PC-9 (cell line): Measurements from ENCODE around the gene KDM3B. TPM values are rescaled to one million over a fixed set of nuclear protein-coding genes. Genes with fewer than 3 reads are reported as not detected.

Source experiments
- BruUV-seq: library from RNA; stranded (reverse); fragments of 400-500 nt; replicated peaks from 2 replicates; lab custom pipeline; 2021; lab: Mats Ljungman, UMichigan
- CTCF ChIA-PET: fragments of 300-600 bp; sonication (Branson Sonifier 250); formaldehyde crosslinking; loops from one replicate; lab custom pipeline; 2022; ENCODE audit warnings: antibody characterized with exemption; lab: Charles Lee
- POLR2A ChIA-PET: fragments of 300-600 bp; sonication (Branson Sonifier 250); formaldehyde crosslinking; loops from one replicate; lab custom pipeline; 2022; ENCODE audit warnings: antibody characterized with exemption; ENCODE audit not compliant: unreplicated experiment; lab: Charles Lee
- DNase-seq, 2 experiments: peaks; one replicate each; pipeline versions ENCODE4 v3.0.0 to v3.0.0-alpha.2; 2015 to 2022; ENCODE audit warnings: mixed read lengths in 1 of 2
- H2AFZ ChIP-seq: fragments of 200-600 bp; sonication (generic); 2 replicates; pipeline ENCODE4 v1.8.1; 2017; ENCODE audit warnings: antibody characterized with exemption
- H3F3A ChIP-seq: fragments of 200-600 bp; sonication (generic); 2 replicates; pipeline ENCODE4 v1.8.1; 2017; ENCODE audit warnings: antibody characterized with exemption, mild to moderate bottlenecking, low read depth; ENCODE audit not compliant: insufficient read depth
- H3K27ac ChIP-seq: fragments of 200-600 bp; sonication (generic); 2 replicates; pipeline ENCODE4 v1.6.1; 2016; ENCODE audit warnings: mixed run types
- H3K27me3 ChIP-seq: fragments of 200-600 bp; sonication (generic); 2 replicates; pipeline ENCODE4 v1.6.1; 2016; ENCODE audit warnings: low read depth, mixed run types; ENCODE audit not compliant: insufficient read depth
- H3K36me3 ChIP-seq: fragments of 200-600 bp; sonication (generic); 2 replicates; pipeline ENCODE4 v1.6.1; 2016; ENCODE audit warnings: low read depth, mixed run types
- H3K4me1 ChIP-seq: fragments of 200-600 bp; sonication (generic); replicated peaks from 2 replicates; pipeline ENCODE4 v1.6.1; 2016; ENCODE audit warnings: mixed run types; ENCODE audit not compliant: insufficient read depth
- H3K4me2 ChIP-seq: fragments of 200-600 bp; sonication (generic); 2 replicates; pipeline ENCODE4 v1.6.1; 2017; ENCODE audit warnings: mixed run types
- H3K4me3 ChIP-seq: fragments of 200-600 bp; sonication (generic); 2 replicates; pipeline ENCODE4 v1.6.1; 2016; ENCODE audit warnings: mixed run types
- H3K79me2 ChIP-seq: fragments of 200-600 bp; sonication (generic); 2 replicates; pipeline ENCODE4 v1.6.1; 2017; ENCODE audit warnings: low read depth, mixed run types
- H3K9me2 ChIP-seq: fragments of 200-600 bp; sonication (generic); 2 replicates; pipeline ENCODE4 v1.8.1; 2017; ENCODE audit warnings: mild to moderate bottlenecking; ENCODE audit not compliant: insufficient read depth
- H3K9me3 ChIP-seq: fragments of 200-600 bp; sonication (generic); 2 replicates; pipeline ENCODE4 v1.8.1; 2016; ENCODE audit warnings: low read depth; ENCODE audit not compliant: insufficient read depth
- H4K20me1 ChIP-seq: fragments of 200-600 bp; sonication (generic); 2 replicates; pipeline ENCODE4 v1.8.1; 2017; ENCODE audit not compliant: insufficient read depth
- EZH2 ChIP-seq: fragments of 200-600 bp; sonication (generic); IDR thresholded peaks from 2 replicates; pipeline ENCODE4 v1.8.0; 2017; ENCODE audit warnings: antibody characterized with exemption, low read depth
- intact Hi-C: fragments of 100-400 bp; cut with micrococcal nuclease; formaldehyde crosslinking; loops from one replicate; pipeline ENCODE4 v1.10.0; 2022; ENCODE audit not compliant: unreplicated experiment
- total RNA-seq: library from RNA; stranded (reverse); gene quantifications from 2 replicates; pipeline ENCODE4 v1.2.3, GENCODE V29; 2021
- TF ChIP-seq, protein P1 (sequence below): fragments of 200-600 bp; sonication (generic); conservative IDR thresholded peaks from 2 replicates; pipeline ENCODE4 v1.6.1; 2017; ENCODE audit warnings: mixed run types, antibody characterized with exemption, mild to moderate bottlenecking, moderate library complexity

The KDM3B gene
- total RNA-seq, 1 experiment from 2014 or later: 76.7 TPM

DNA sequence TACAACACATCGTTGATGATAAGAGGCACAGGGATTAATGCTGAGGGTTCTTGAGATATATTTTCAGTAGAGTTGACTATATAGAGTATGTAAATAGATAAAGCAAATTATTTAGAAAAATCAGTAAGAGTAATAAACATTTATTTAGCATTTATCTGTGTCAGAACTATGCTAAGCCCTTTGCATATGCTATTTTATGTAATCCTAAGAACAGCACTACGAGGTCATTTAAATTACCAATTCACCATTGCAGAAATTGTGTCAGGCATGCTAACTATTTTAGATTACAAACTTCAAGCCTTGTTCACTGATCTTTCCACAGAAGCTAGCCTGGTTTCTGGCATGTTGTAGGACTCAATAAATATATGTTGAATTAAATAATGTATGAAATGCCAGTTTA is 66.0 kb downstream of the KDM3B start:
- CTCF ChIA-PET: no interaction called here
- peaks cover 42% of the 10 kb centered on the region for H3K36me3 ChIP-seq

DNA sequence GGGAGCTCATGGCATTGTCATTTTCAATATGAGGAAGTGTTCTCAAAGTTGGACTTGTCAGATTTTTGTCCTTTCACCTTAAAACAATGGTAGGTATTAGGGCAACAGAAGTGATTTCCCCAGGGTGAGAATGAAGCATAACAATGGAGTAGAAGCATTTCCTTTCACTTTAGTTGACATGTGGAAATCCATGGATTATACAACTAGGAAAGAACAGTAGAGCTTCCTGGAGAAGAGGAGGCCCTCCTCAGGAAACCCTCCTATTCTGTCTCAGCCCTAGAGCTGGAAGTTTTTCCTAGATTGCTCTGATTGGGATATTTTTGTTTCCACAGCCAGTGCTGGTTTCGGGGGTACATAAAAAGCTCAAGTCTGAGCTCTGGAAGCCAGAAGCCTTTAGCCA is 72.6 kb downstream of the KDM3B start:
- intact Hi-C loops: no loop called here
- ChIA-PET POLR2A (no interaction called here), CTCF (no interaction called here)
- no peak for TF ChIP-seq EZH2
- TF ChIP-seq, protein P1, sequence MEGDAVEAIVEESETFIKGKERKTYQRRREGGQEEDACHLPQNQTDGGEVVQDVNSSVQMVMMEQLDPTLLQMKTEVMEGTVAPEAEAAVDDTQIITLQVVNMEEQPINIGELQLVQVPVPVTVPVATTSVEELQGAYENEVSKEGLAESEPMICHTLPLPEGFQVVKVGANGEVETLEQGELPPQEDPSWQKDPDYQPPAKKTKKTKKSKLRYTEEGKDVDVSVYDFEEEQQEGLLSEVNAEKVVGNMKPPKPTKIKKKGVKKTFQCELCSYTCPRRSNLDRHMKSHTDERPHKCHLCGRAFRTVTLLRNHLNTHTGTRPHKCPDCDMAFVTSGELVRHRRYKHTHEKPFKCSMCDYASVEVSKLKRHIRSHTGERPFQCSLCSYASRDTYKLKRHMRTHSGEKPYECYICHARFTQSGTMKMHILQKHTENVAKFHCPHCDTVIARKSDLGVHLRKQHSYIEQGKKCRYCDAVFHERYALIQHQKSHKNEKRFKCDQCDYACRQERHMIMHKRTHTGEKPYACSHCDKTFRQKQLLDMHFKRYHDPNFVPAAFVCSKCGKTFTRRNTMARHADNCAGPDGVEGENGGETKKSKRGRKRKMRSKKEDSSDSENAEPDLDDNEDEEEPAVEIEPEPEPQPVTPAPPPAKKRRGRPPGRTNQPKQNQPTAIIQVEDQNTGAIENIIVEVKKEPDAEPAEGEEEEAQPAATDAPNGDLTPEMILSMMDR: no peak
- no peaks in the 10 kb centered on the region for H3K4me1 ChIP-seq
- no peak overlapping the region for H2AFZ ChIP-seq
- no peaks in the 10 kb centered on the region for H3K9me3 ChIP-seq
- H3K4me3 ChIP-seq: no peak overlapping the region
- no TSS peak for BruUV-seq
- H3K79me2 ChIP-seq: no peaks in the 10 kb centered on the region
- no peaks in the 10 kb centered on the region for H3K27me3 ChIP-seq
- H3K4me2 ChIP-seq: no peak overlapping the region
- no peaks in the 10 kb centered on the region; the same call in 1 of the 2 replicates for H3F3A ChIP-seq
- no peaks in the 10 kb centered on the region for H3K9me2 ChIP-seq
- peaks cover 50% of the 10 kb centered on the region for H3K36me3 ChIP-seq
- no peaks in the 10 kb centered on the region for H4K20me1 ChIP-seq
- no peak overlapping the region for H3K27ac ChIP-seq
- DNase-seq: no peak

More for the DNA sequence above, 66.0 kb downstream of the KDM3B start:
- intact Hi-C loops: no loop called here
- H2AFZ ChIP-seq: no peak overlapping the region
- H3K79me2 ChIP-seq: no peaks in the 10 kb centered on the region
- no peaks in the 10 kb centered on the region for H3K4me1 ChIP-seq
- no TSS peak for BruUV-seq
- TF ChIP-seq, protein P1: no peak
- TF ChIP-seq EZH2: no peak
- no peak for DNase-seq
- H3K9me3 ChIP-seq: no peaks in the 10 kb centered on the region
- H3K4me3 ChIP-seq: no peak overlapping the region
- POLR2A ChIA-PET: no interaction called here
- H3K27ac ChIP-seq: no peak overlapping the region
- no peaks in the 10 kb centered on the region for H4K20me1 ChIP-seq
- H3K4me2 ChIP-seq: no peak overlapping the region
- H3F3A ChIP-seq: no peaks in the 10 kb centered on the region; the same call in 1 of the 2 replicates
- no peaks in the 10 kb centered on the region for H3K9me2 ChIP-seq
- no peaks in the 10 kb centered on the region for H3K27me3 ChIP-seq

DNA sequence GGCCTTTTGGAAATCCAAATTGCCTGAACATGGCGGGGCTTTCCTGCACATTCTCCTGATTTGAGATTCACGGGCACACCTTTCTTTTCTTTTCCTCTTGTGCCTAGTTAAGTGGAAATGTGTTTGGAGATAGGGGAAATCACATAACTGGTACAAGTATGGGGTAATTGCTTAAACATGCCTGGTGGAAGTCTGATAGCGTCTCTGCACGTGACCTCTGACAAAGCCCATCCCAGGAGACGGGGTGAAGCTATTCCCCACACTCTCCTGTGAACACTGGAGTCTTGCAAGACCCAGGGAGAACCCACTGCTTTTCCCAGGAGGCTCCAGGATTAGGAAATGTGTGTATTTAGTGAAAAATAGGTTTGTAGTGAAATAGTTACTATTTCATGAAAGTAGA is 83.5 kb downstream of the KDM3B start:
- CTCF ChIA-PET: no interaction called here
- peaks cover 19% of the 10 kb centered on the region for H3K36me3 ChIP-seq
- no peak for DNase-seq

More for the DNA sequence above, 83.5 kb downstream of the KDM3B start:
- TF ChIP-seq EZH2: no peak
- TF ChIP-seq, protein P1: no peak
- H2AFZ ChIP-seq: no peak overlapping the region
- 0 out of 2 replicates have a peak, but pooled peaks cover 4% of the 10 kb centered on the region for H3K4me1 ChIP-seq
- no peak overlapping the region for H3K27ac ChIP-seq
- peaks cover 15% of the 10 kb centered on the region; the same call in 1 of the 2 replicates for H3F3A ChIP-seq
- intact Hi-C loops: no loop called here
- POLR2A ChIA-PET: no interaction called here
- H3K27me3 ChIP-seq: peaks cover 10% of the 10 kb centered on the region
- no TSS peak for BruUV-seq
- H3K79me2 ChIP-seq: no peaks in the 10 kb centered on the region
- no peak overlapping the region for H3K4me2 ChIP-seq
- no peaks in the 10 kb centered on the region for H3K9me2 ChIP-seq
- H3K9me3 ChIP-seq: no peaks in the 10 kb centered on the region
- H3K4me3 ChIP-seq: no peak overlapping the region
- H4K20me1 ChIP-seq: 0 out of 2 replicates have a peak, but pooled peaks cover 3% of the 10 kb centered on the region
